Body of pancreas (tissue), 4 donors: ENCODE measurements around the gene CCN6. TPM values are rescaled to one million over a fixed set of nuclear protein-coding genes. Genes with fewer than 3 reads are reported as not detected.

Experiments
- ATAC-seq: fragments of 150-250 bp; one replicate; pipeline ENCODE4 v1.9.1; 2016
- DNase-seq, 4 donors: peaks; one replicate each; pipeline ENCODE4 v3.0.0-alpha.2; 2019
- H3K27ac ChIP-seq, 4 donors: fragments of 200-600 bp; sonication (generic); 1 replicate in 3 of 4; 2 replicates in 1 of 4; pipeline versions ENCODE4 v1.5.1 to v1.6.1; 2016 to 2019; ENCODE audit warnings: mild to moderate bottlenecking in 1 of 4, mixed read lengths in 1 of 4, moderate library complexity in 1 of 4
- H3K27me3 ChIP-seq, 2 donors: fragments of 200-600 bp; sonication (generic); one replicate each; pipeline ENCODE4 v1.6.0; 2016; ENCODE audit warnings: mild to moderate bottlenecking in 1 of 2
- H3K36me3 ChIP-seq, 2 donors: fragments of 200-600 bp; sonication (generic); replicated peaks in 1 of 2; 2 replicates each; pipeline ENCODE4 v1.5.1; 2016; ENCODE audit warnings: low read depth in 2 of 2; ENCODE audit not compliant: insufficient read depth in 1 of 2
- H3K4me1 ChIP-seq: fragments of 200-600 bp; sonication (generic); one replicate; pipeline ENCODE4 v1.6.0; 2016
- H3K4me3 ChIP-seq, 2 donors: fragments of 200-600 bp; sonication (generic); 1 replicate in 1 of 2; 2 replicates in 1 of 2; pipeline ENCODE4 v1.5.1; 2016 to 2019
- H3K9me3 ChIP-seq, 3 donors: fragments of 200-600 bp; sonication (generic); 1 replicate in 2 of 3; 2 replicates in 1 of 3; pipeline ENCODE4 v1.5.1; 2016
- CTCF ChIP-seq, 7 experiments: fragments of 450-650 bp in 4 of 7; fragments of 200-600 bp in 3 of 7; sonication (generic) in 3 of 7; IDR thresholded peaks; one replicate each; pipeline ENCODE4 v1.5.1; 2016 to 2019; ENCODE audit warnings: antibody characterized with exemption in 7 of 7
- POLR2A ChIP-seq, 3 donors: fragments of 450-650 bp; IDR thresholded peaks; one replicate each; pipeline ENCODE4 v1.6.1; 2016; ENCODE audit warnings: antibody characterized with exemption in 3 of 3, mild to moderate bottlenecking in 2 of 3
- WGBS, 2 donors: methylation state at CpG; one replicate each; pipeline ENCODE4 v1.1.5; 2017; 5-methylcytosine and 5-hydroxymethylcytosine counted together
- intact Hi-C: fragments of 100-400 bp; cut with DNase I; formaldehyde crosslinking; loops from one replicate; pipeline ENCODE4 v1.15.1; 2023
- total RNA-seq, 2 donors: library from RNA; depleted of rRNA; stranded (reverse); fragments of >200 nt; gene quantifications; one replicate each; pipeline ENCODE4 v1.1.0, GENCODE V29; 2016

CCN6 gene
- total RNA-seq, 2 donors from 2014 or later = not detected

- no peak overlapping the region for H3K4me3 ChIP-seq
- no peaks in the 10 kb centered on the region for H3K4me1 ChIP-seq
- TF ChIP-seq CTCF (IDR thresholded peaks at IDR 0.05) (no peak), POLR2A (IDR thresholded peaks at IDR 0.05) (no peak)
- no peaks in the 10 kb centered on the region for H3K9me3 ChIP-seq
- intact Hi-C loops = no loop called here
- WGBS, 2 donors = 37 to 44% methylated on average over 6 of the region's 6 CpGs
- no peaks in the 10 kb centered on the region for H3K27me3 ChIP-seq
- DNase-seq (no peak), ATAC-seq (no peak)
- peaks cover 0 to 7% of the 10 kb centered on the region in 2 donors for H3K36me3 ChIP-seq
- H3K27ac ChIP-seq = no peak overlapping the region
These were observed 11.6 kb downstream of the CCN6 start for GRCh38 chr6:112065426-112065986.

GRCh38 chr6:112066606-112067005 is 12.7 kb downstream of the CCN6 start:
- Histone ChIP-seq H3K9me3 (no peaks in the 10 kb centered on the region), H3K36me3 (peaks cover 0 to 8% of the 10 kb centered on the region in 2 donors), H3K27ac (no peak overlapping the region), H3K4me3 (no peak overlapping the region), H3K27me3 (no peaks in the 10 kb centered on the region), H3K4me1 (no peaks in the 10 kb centered on the region)
- no peak for TF ChIP-seq CTCF (IDR thresholded peaks at IDR 0.05)
- no peak for TF ChIP-seq POLR2A (IDR thresholded peaks at IDR 0.05)
- intact Hi-C loops = no loop called here
- no peak for ATAC-seq
- WGBS, 2 donors = 44 to 52% methylated on average over 3 of the region's 3 CpGs
- DNase-seq = no peak

- Histone ChIP-seq H3K27me3 (no peaks in the 10 kb centered on the region), H3K27ac (no peak overlapping the region), H3K36me3 (peaks cover 0 to 8% of the 10 kb centered on the region in 2 donors), H3K4me3 (no peak overlapping the region), H3K9me3 (no peaks in the 10 kb centered on the region), H3K4me1 (peaks cover 5% of the 10 kb centered on the region)
- DNase-seq (no peak), ATAC-seq (no peak)
- WGBS, 2 donors = 82 to 84% methylated on average over 4 of the region's 4 CpGs
- TF ChIP-seq CTCF (IDR thresholded peaks at IDR 0.05) = no peak
- TF ChIP-seq POLR2A (IDR thresholded peaks at IDR 0.05) = no peak
- intact Hi-C loops = no loop called here
These were observed 27.7 kb downstream of the CCN6 start for GRCh38 chr6:112081569-112081968.

- Histone ChIP-seq H3K4me1 (peaks cover 9% of the 10 kb centered on the region), H3K36me3 (peaks cover 0 to 3% of the 10 kb centered on the region in 2 donors), H3K27ac (no peak overlapping the region), H3K9me3 (no peaks in the 10 kb centered on the region), H3K27me3 (no peaks in the 10 kb centered on the region), H3K4me3 (no peak overlapping the region)
- 67 to 73% methylated on average over 8 of the region's 8 CpGs for WGBS, 2 donors
- no peak for DNase-seq
- intact Hi-C loops = no loop called here
- no peak for ATAC-seq
- no peak for TF ChIP-seq CTCF (IDR thresholded peaks at IDR 0.05)
- no peak for TF ChIP-seq POLR2A (IDR thresholded peaks at IDR 0.05)
These were observed 31.6 kb downstream of the CCN6 start for GRCh38 chr6:112085286-112086065.
